Neural progenitor cell (in vitro differentiated cells): ENCODE data around the gene MRPL57.

Source experiments
- EZH2 ChIP-seq: fragments of 200-600 bp; sonication (generic); IDR thresholded peaks from 2 replicates; pipeline ENCODE4 v1.6.1; 2017; ENCODE audit warnings: antibody characterized with exemption, mild to moderate bottlenecking, moderate library complexity
- TF ChIP-seq, protein P1 (sequence below): fragments of 200-600 bp; sonication (generic); IDR thresholded peaks from 2 replicates; pipeline ENCODE4 v1.5.1; 2017; ENCODE audit warnings: antibody characterized with exemption, mild to moderate bottlenecking

GRCh38 chr13:21137696-21138095, 38.8 kb upstream of the MRPL57 start:
- TF ChIP-seq EZH2 = no peak
- TF ChIP-seq, protein P1, sequence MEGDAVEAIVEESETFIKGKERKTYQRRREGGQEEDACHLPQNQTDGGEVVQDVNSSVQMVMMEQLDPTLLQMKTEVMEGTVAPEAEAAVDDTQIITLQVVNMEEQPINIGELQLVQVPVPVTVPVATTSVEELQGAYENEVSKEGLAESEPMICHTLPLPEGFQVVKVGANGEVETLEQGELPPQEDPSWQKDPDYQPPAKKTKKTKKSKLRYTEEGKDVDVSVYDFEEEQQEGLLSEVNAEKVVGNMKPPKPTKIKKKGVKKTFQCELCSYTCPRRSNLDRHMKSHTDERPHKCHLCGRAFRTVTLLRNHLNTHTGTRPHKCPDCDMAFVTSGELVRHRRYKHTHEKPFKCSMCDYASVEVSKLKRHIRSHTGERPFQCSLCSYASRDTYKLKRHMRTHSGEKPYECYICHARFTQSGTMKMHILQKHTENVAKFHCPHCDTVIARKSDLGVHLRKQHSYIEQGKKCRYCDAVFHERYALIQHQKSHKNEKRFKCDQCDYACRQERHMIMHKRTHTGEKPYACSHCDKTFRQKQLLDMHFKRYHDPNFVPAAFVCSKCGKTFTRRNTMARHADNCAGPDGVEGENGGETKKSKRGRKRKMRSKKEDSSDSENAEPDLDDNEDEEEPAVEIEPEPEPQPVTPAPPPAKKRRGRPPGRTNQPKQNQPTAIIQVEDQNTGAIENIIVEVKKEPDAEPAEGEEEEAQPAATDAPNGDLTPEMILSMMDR = no peak
